Right kidney (tissue), 9 donors: ENCODE results near the gene PEX14.
A peak's percentile ranks its signal among the peaks of the same experiment; 100 is the strongest.
"Not testable (repeated sequence)": the region's sequence is repeated elsewhere in the genome, so short reads cannot be mapped to it uniquely, and the experiment has no call there.

ENCODE experiments used
- DNase-seq: peaks from one replicate; pipeline ENCODE4 v3.0.0-alpha.2; 2016
- long read RNA-seq, 8 donors: transcript quantifications; one replicate each; lab custom pipeline, GENCODE V29; 2026

The PEX14 gene, protein sequence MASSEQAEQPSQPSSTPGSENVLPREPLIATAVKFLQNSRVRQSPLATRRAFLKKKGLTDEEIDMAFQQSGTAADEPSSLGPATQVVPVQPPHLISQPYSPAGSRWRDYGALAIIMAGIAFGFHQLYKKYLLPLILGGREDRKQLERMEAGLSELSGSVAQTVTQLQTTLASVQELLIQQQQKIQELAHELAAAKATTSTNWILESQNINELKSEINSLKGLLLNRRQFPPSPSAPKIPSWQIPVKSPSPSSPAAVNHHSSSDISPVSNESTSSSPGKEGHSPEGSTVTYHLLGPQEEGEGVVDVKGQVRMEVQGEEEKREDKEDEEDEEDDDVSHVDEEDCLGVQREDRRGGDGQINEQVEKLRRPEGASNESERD
- long read RNA-seq, donor 1, partial matches to known transcripts: 0 of 6 reads
- long read RNA-seq, donor 1, other reads (novel, unspliced or antisense): 0 of 6 reads
- long read RNA-seq, donor 2, transcript PEX14-201 (9 exons, 1,985 nt): major isoform, 8 of 8 reads
- long read RNA-seq, donor 2, partial matches to known transcripts: 0 of 8 reads
- long read RNA-seq, donor 2, other reads (novel, unspliced or antisense): 0 of 8 reads
- long read RNA-seq, donor 3, partial matches to known transcripts: 0 of 3 reads
- long read RNA-seq, donor 3, other reads (novel, unspliced or antisense): 0 of 3 reads
- long read RNA-seq, donor 4, partial matches to known transcripts: 14 of 18 reads
- long read RNA-seq, donor 4, other reads (novel, unspliced or antisense): 0 of 18 reads
- long read RNA-seq, donor 5, transcript PEX14-201 (9 exons, 1,985 nt): major isoform, 10 of 16 reads
- long read RNA-seq, donor 5, partial matches to known transcripts: 5 of 16 reads
- long read RNA-seq, donor 5, other reads (novel, unspliced or antisense): 0 of 16 reads
- long read RNA-seq, donor 6, transcript PEX14-201 (9 exons, 1,985 nt): major isoform, 5 of 7 reads
- long read RNA-seq, donor 6, partial matches to known transcripts: 0 of 7 reads
- long read RNA-seq, donor 6, other reads (novel, unspliced or antisense): 0 of 7 reads
- long read RNA-seq, donor 7, transcript PEX14-201 (9 exons, 1,985 nt): major isoform, 10 of 20 reads
- long read RNA-seq, donor 7, partial matches to known transcripts: 6 of 20 reads
- long read RNA-seq, donor 7, other reads (novel, unspliced or antisense): 0 of 20 reads
- long read RNA-seq, donor 8, transcript PEX14-201 (9 exons, 1,985 nt): major isoform, 7 of 14 reads
- long read RNA-seq, donor 8, partial matches to known transcripts: 5 of 14 reads
- long read RNA-seq, donor 8, other reads (novel, unspliced or antisense): 0 of 14 reads

DNA sequence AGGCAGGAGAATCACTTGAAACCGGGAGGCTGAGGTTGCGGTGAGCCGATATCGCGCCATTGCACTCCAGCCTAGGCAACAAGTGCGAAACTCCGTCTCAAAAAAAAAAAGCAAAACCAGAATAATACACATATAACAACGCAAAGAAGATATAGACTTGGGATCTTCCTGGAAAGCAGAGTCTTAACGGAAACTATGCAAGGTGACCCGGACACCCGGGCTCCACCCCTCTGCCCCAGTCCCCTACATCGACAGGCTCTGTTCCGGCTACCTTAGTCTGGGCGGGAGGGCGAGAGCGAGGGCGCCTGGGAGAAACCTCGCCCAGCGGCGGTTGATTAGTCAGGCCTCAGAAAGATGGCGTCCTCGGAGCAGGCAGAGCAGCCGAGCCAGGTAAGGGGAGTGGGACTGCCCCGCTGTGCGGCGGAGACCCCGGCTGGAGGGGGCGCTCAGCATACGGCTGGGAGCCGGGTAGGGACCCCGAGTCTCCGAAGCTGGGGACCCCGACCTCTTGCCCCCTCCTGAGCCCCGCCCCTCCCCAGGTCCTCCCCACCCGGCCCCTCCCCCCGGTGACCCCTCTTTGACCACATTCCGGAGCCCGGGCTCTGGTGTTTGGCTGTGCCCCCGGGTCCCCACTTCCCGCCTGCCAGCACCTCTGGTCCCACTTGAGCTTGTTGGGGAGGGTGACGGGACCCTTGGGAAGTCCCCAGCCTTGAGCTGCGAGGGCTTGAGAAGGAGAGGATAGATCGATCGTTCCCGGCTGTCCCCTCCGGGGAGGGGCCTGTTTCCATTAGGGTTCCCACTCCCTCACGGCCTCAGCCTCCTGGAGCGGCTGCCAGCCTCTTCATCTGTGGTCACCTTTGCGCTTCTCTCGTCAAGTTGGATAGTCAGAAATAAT is at the start of gene PEX14:
PEX14 (plus strand) TSS at position 338 of the 895 bp plus-strand sequence; CDS start at position 355, 17 bp downstream.
- DNase-seq: peak; percentile 77

DNA sequence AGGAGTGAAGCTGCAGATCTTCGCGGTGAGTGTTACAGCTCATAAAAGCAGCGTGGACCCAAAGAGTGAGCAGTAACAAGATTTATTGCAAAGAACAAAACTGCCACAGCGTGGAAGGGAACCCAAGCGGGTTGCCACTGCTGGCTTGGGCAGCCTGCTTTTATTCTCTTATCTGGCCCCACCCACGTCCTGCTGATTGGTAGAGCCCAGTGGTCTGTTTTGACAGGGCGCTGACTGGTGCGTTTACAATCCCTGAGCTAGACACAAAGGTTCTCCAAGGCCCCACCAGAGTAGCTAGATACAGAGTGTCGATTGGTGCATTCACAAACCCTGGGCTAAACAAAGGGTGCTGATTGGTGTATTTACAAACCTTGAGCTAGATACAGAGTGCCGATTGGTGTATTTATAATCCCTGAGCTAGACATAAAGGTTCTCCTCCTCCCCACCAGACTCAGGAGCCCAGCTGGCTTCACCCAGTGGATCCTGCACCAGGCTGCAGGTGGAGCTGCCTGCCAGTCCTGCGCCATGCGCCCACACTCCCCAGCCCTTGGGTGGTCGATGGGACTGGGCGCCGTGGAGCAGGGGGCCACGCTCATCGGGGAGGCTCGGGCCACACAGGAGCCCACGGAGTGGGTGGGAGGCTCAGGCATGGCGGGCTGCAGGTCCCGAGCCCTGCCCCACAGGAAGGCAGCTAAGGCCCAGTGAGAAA is 48.8 kb upstream of the PEX14 start:
- not testable (repeated sequence) for DNase-seq

DNA sequence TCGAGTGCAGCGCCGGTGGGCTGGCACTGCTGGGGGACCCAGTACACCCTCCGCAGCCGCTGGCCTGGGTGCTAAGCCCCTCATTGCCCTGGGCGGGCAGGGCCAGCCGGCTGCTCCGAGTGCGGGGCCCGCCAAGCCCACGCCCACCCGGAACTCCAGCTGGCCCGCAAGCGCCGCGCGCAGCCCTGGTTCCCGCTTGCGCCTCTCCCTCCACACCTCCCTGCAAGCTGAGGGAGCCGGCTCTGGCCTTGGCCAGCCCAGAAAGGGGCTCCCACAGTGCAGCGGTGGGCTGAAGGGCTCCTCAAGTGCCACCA is 48.3 kb upstream of the PEX14 start:
- not testable (repeated sequence) for DNase-seq

DNA sequence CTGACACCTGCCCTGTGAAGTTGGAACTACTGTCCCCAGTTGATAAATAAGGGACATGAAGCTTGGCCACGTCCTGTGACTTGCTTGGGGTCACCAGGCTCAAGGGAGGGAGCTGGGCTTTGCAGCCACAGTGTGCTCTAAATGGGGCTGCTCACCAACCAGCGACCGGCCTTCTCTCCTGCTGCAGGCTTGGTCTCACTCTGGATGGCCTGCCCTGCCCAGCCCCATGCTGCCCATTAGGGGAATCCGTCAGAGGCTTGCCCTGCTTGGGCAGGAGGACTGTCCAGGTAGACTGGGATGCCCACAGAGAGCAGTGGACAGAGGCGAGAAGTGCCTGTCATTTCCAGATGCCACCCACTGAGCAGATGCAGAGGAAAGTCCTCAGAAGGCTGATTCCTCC is 45.8 kb upstream of the PEX14 start:
- DNase-seq: no peak

DNA sequence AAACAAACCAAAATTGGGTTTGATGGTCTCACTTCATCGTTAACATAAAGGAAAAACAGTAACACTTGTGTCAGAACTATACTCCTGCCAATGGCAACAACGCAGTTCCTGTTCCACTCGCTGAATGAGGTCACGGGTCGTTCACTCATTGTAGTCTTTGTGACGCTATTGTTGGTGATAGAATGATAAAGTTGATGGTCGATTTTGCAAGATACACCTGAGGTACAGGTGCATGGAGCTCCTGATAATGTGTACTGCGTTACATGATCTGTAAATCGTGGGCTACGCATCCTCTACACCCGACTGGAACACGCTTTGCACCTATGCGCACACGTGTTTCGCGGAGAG is 44.9 kb upstream of the PEX14 start:
- no peak for DNase-seq

DNA sequence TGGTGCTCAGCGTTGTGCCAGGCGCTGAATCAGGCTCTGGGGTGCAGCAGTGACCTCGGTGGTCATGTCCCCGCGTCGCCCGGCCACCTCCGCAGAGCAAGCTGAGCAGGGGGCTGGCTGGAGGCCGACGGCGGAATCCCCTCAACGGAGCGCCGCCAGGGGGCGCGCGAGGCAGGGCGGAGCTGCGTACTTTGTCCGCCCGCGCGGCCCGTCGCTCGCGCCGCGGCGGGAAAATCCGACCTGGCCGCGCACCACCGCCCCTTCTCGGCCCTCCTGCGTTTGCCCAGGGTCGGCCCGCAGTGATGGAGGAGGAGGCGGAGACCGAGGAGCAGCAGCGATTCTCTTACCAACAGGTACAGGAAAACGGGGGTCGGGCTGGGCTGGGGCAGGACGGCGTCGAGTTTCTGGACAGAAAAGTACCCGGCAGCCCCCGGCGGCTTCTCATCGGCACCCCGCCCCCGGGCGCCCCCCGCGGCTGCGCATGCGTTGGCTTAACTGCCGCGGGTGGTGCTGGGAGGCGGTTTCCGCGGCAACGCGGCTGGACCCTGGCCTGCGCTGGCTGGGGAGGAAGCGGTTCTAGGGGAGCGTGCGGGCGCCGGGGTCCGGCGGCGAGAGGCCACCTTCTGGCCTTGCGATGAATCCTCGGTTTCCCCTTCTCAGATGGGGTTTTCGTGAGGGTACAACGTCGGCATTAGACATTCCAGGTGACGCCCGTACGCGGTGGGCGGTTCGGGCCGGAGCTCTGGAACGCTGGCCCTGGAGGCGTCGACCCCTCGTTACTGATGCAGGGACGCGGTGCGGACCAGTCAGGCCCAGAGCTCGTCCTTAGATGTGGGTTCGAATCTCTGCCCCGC is 44.3 kb upstream of the PEX14 start, which contains the start of gene CENPS:
CENPS (plus strand) TSS at position 218 of the 854 bp plus-strand sequence; CDS start at position 303, 85 bp downstream.
- DNase-seq: peak; percentile 99

DNA sequence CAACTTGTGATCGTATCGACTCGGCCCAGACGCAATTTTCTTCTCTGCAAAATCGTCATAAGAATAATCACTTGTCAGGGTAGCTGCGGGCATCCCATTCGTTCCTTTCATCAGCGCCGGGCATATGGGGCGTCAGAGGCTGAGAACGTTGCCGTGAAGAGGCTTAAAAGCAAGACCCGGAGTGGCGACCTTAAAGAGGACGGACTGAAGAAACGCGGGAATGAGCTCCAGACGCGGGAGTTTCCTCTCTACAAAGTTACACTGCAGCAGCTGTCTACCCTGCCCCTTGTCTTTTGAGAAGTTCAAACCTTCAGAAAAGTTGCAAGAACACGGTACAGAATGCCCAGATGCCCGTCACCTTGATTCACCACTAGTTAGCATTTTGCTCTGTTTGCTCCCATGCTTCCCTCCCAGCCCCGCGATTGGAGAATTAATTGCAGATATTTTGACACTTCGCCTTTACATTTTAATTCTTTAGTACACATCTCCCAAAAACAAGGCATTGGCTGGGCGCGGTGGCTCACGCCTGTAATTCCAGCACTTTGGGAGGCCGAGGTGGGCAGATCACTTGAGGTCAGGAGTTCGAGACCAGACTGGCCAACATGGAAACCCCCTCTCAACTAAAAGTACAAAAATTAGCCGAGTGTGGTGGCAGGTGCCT is 43.5 kb upstream of the PEX14 start:
- DNase-seq: no peak

DNA sequence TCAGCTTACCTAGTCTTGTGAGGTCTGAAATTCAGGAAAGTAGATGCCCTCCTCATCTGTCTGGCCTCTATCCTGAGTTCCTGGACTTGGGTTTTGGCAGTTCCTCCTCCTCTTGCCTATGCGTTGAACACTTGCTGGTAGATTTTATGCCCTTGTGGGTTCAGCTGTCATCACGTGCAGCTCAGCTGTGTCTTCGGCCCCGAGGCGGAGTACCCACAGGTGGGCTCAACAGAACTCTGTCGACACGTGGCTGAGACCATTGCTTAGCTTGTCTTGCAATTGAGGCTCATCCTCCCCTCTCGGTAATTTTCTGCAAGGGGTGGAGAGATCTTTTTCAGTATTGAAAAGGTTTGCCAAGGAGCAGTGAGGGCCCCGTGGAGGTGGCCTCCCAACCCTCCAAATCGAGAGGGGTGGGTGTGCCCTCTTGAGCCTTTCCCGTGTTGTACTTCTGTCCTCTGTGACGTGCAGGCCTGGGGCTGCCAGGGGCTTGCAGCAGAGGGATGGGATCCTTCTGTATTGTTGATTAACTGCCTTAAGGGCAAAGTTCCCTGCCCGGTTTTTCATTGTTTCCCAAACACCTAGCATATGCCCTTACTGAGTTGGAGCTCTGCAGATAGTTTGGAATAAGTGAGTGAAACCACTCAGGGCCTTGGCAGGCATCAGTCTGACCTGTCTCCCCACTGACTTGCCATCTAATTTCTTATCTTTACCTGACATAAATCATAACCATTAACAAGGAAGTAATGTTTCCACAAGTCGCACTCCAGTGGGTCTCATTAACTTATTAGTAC is 41.6 kb upstream of the PEX14 start:
- peak; percentile 36 for DNase-seq

DNA sequence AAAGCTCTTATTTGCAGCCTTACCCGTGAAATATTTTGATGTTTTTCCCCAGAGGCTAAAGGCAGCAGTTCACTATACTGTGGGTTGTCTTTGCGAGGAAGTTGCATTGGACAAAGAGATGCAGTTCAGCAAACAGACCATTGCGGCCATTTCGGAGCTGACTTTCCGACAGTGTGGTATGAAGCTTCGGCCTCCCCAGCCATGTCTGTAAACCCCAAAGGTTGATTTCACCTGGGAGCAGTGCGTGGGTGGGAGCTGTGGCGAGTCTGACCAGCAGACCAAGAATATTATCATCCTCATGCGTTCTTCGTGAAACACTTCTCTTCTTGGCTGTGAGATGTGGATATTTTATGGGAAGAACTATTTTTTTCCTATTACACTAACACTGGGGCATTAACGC is 41.0 kb upstream of the PEX14 start:
- DNase-seq: no peak

DNA sequence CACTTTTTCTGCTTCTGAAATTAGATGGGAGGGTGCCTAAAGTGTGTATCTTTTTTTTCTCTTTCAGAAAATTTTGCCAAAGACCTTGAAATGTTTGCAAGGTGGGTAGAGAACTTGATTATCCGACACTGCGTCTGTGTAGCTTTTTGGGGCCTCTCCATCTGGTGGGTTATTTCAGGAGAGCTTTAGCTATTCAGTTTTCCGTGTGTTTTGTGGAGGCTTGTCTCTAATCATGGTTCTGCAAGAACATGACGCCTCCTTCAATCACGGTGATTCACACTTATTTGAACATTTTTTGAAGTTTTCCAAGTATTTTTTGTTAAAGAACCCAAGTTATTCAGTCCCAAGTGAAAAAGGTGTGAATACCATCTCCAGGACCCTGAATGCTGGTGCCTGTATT is 40.2 kb upstream of the PEX14 start:
- DNase-seq: no peak

DNA sequence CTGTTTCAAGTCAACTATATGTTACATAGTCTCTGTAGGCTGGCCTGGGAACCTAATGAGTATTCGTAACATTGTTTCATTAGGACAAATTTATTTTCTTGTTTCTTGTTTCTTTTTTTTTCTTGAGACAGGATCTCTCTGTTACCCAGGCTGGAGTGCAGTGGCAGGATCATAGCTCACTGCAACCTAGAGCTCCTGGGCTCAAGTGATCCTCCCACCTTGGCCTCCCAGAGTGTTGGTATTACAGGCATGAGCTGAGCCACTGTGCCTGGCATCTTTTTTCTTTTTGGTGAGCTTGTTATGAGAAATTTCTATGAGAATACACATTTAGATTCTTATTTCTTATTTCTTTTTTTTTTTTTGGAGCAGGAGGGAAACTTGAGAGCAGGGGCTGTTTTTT is 37.7 kb upstream of the PEX14 start:
- DNase-seq: no peak

DNA sequence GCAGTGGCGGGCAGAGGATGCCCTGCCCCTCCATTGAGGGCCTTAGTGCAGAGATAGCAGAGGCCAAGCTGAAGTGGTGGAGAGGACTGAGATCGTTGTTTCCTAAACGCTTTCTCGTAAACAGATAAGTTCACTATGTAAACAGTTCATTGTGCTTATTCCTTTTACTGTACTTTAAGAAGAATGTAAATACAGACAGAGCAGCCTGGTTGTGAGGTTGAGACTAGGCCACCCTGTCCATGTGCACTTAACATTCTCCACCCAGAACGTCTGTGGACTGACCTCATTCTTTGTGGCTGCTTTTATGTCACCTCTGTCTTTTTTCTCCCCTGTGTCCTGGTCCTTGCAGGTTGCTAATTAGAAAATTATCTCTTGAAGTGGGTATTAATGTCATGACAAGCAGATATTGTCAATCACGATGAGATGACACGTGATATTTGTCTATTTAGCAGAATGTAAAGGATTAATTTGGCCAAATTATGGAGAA is 36.0 kb upstream of the PEX14 start:
- no peak for DNase-seq

DNA sequence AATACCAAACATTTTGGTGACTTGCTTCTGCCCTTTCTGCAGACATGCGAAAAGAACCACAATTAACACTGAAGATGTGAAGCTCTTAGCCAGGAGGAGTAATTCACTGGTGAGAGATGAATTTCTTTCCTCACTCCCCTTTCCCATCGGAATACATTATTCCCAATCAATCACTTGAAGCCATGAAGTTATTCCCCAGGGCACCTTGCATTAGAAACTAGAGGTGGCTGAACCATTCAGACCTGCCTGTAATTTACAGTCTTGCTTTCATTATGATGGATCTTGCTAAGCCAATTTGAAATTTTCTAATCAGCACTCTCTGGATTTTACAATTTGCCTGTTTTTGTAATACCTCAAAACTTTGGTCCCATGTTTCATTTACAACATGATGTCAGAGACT is 34.4 kb upstream of the PEX14 start:
- DNase-seq: no peak

DNA sequence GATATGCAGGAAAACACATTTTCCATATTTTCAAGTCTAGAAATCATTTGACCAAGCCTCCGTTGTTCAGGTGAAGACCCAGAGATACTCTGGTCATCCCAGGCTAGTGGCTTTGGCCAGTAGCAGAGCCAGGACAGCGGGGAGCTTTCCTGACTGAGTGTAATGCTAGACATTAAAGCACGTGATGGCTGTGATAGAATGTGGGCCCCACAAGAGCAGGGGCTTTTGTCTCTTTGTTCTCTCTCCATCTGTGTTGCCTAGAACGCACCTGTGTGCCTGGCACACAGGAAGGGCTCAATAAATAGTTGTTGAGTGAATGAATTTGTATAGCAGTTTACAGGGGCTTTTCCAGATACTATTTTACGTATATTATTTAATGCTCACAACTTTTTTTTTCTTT is 34.0 kb upstream of the PEX14 start:
- no peak for DNase-seq

DNA sequence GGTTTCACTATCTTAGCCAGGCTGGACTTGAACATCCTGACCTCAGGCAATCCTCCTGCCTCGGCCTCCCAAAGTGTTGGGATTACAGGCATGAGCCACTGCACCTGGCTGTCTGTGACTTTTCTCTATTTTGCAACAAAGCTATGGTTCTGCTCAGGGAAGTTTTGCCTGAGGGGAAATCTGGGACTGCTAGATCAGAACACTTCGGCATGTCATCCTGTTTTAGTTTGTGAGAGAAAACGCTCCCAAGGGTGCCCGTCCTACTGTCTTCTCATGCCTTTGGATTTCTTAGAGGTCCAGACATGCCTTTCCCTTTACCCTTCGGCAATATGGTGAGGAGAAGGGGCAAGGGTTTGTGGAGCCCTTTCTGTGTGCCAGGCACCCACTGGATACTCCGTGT is 30.5 kb upstream of the PEX14 start:
- DNase-seq: no peak

DNA sequence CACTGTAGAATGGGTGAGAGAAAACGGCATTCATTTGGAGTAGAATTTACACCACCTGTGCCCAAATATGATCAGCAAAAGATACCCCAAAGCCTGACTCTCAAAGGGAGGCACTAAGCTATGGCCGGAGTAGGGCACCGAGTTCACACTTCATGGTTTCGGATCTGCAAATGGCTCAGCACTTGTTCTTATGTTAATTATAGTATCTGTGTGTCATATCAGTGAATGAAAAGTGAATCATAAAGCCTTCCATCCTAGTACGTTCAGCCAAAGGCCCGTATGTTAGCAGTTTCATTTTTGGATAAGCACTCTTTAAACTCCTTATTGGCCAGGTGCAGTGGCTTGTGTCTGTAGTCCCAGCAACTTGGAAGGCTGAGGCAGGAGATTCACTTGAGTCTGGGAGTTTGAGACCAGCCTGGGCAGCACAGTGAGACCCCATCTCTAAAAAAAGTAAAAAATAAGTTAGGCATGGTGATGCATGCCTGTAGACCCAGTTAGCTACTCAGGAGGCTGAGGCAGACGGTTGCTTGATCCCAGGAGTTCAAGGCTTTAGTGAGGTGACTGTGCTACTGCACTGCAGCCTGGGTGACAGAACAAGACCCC is 29.9 kb upstream of the PEX14 start:
- DNase-seq: no peak

DNA sequence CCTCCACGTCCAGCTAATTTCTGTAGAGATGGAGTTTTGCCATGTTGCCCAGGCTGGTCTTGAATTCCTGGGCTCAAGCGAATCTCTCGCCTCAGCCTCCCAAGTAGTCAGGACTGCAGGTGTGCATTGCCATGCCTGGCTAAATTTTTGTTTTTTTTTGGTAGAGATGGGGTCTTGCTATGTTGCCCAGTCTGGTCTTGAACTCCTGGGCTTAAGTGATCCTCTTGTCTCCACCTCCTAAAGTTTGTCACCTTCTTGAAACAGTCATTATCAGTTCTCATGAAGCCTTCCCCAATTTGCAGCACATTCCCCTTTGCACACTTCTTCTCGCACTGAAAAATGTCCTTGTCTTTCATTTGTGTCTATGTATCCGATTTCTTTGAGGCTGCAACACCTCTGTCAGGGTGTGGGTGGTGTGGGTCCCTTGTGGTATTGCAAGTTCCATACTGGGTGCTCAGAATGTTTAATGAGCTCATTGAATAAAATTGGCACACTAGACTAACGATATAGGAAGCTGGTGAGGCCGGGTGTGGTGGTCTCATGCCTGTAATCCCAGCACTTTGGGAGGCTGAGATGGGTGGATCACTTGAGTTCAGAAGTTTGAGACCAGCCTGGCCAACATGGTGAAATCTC is 27.8 kb upstream of the PEX14 start:
- DNase-seq: no peak
